ENCODE data around the gene DLG2. TPM values are rescaled to one million over a fixed set of nuclear protein-coding genes. Genes with fewer than 3 reads are reported as not detected.
A peak's percentile ranks its signal among the peaks of the same experiment; 100 is the strongest.

Gene DLG2
- total RNA-seq, 1 experiment from 2014 or later = not detected

- in situ Hi-C loops (cut with HindIII; ENCODE audit: low pct_unique_long_range_greater_than_20kb, low sequenced_read_pairs) = no loop called here
- no peak for DNase-seq (ENCODE audit: low read depth, low spot score)
Observed at GRCh38 chr11:85526564-85526963, 100.6 kb downstream of the DLG2 start.

- in situ Hi-C loops (cut with HindIII; ENCODE audit: low pct_unique_long_range_greater_than_20kb, low sequenced_read_pairs) = no loop called here
- DNase-seq (ENCODE audit: low read depth, low spot score) = no peak
Observed at GRCh38 chr11:85525686-85526085, 101.5 kb downstream of the DLG2 start.

- no peak for DNase-seq (ENCODE audit: low read depth, low spot score)
- in situ Hi-C loops (cut with HindIII; ENCODE audit: low pct_unique_long_range_greater_than_20kb, low sequenced_read_pairs) = no loop called here
Observed at GRCh38 chr11:85517272-85517671, 109.9 kb downstream of the DLG2 start.

GRCh38 chr11:85495918-85496317 lies 131.2 kb downstream of the DLG2 start:
- in situ Hi-C loops (cut with HindIII; ENCODE audit: low pct_unique_long_range_greater_than_20kb, low sequenced_read_pairs) = no loop called here
- no peak for DNase-seq (ENCODE audit: low read depth, low spot score)

- no peak for DNase-seq (ENCODE audit: low read depth, low spot score)
- in situ Hi-C loops (cut with HindIII; ENCODE audit: low pct_unique_long_range_greater_than_20kb, low sequenced_read_pairs) = no loop called here
Observed at GRCh38 chr11:85494396-85494795, 132.7 kb downstream of the DLG2 start.

GRCh38 chr11:85485902-85486301 lies 141.2 kb downstream of the DLG2 start:
- no peak for DNase-seq (ENCODE audit: low read depth, low spot score)
- in situ Hi-C loops (cut with HindIII; ENCODE audit: low pct_unique_long_range_greater_than_20kb, low sequenced_read_pairs) = no loop called here

GRCh38 chr11:85483861-85484260 lies 143.3 kb downstream of the DLG2 start:
- DNase-seq (ENCODE audit: low read depth, low spot score) = no peak
- in situ Hi-C loops (cut with HindIII; ENCODE audit: low pct_unique_long_range_greater_than_20kb, low sequenced_read_pairs) = no loop called here

DNA sequence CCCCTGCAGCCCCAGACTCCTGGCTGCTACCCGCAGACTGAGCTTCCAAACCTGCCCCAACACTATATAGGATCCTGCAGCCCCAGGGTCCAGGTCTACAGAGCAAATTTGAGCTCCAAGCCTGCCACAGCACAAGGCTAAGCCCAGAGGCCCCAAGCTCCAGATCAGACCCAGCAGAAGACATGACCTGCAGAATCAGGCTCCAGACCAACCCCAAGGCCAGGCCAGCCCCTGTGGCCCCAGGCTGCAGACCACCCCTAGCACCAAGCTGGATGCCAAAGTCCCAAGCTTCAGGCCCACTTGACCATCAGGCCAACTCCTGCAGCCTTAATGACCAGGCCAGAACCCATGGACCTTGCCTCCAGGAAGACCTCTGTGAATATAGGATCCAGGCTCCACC lies 145.3 kb downstream of the DLG2 start:
- in situ Hi-C loops (cut with HindIII; ENCODE audit: low pct_unique_long_range_greater_than_20kb, low sequenced_read_pairs) = no loop called here
- DNase-seq (ENCODE audit: low read depth, low spot score) = no peak

DNA sequence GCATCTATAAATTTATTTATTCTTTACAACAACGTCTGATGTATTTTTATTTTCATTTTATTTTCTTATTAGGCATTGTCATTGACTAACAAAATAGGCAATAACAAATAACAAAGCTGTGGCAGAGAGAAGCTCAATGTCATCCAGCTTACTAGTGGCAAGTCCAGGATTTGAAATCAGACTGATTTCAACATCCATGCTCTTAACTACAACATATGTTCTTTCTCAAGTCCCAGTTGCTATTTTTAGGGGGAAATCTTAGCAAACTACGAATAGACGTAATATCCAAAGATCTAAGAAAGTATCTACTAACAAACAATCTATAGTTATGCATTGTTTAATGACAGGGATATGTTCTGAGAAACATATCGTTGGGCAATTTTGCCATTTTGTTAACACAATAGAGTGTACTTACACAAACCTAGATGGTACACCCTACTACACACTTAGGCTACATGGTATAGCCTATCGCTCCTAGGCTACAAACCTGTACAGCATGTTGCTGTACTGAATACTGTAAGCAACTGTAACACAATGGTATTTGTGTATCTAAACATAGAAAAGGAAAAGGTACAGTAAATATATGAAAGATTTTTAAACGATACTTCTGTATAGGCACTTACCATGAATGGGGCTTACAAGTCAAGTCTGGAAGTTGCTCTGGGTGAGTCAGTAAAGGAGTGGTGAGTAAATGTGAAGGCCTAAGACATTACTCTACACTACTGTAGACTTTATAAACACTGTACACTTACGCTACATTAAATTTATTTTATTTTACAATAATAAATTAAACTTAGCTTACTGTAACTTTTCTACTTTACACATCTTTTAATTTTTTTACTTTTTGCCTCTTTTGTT lies 151.3 kb downstream of the DLG2 start:
- in situ Hi-C loops (cut with HindIII; ENCODE audit: low pct_unique_long_range_greater_than_20kb, low sequenced_read_pairs) = no loop called here
- no peak for DNase-seq (ENCODE audit: low read depth, low spot score)

DNA sequence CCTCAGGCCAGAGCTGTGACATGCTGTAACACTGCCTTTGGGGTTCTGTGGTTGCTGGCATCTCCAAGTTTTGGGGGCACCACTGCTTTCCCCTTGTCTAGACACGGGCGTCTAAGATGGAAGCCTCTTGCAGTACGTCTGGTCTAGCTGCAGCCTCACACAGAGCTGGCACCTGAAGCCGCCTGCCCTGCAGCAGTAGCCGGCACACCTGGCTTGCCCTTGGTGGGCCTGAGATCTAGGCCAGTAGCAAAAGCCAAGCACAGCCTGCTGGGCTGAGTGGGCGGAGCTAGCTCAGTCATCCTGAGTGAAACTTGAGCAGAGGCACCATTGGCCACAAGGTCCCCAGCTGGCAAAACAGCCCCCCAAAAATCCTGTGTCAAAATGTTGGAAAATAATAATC lies 154.2 kb downstream of the DLG2 start:
- DNase-seq (ENCODE audit: low read depth, low spot score) = no peak
- in situ Hi-C loops (cut with HindIII; ENCODE audit: low pct_unique_long_range_greater_than_20kb, low sequenced_read_pairs) = no loop called here

DNA sequence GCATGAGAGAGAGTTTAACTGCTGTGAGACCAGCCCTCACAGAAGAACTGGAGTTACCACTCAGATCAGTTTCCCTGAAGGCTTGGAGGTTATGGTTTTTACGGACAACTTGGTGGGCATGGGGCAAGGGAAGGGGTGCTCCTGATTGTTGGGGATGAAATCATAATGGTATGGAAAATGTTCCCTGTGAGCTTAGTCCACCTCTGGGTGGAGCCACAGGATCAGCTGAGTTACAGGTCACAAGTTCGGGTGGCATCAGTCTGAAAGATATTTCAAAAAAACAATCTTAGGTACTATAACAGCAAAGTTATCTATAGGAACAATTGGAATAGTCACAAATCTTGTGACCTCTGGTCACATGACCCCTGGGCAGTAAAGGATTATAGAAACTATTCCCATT lies 162.9 kb downstream of the DLG2 start:
- peak; percentile 46 for DNase-seq (ENCODE audit: low read depth, low spot score)
- in situ Hi-C loops (cut with HindIII; ENCODE audit: low pct_unique_long_range_greater_than_20kb, low sequenced_read_pairs) = no loop called here

- DNase-seq (ENCODE audit: low read depth, low spot score) = no peak
- in situ Hi-C loops (cut with HindIII; ENCODE audit: low pct_unique_long_range_greater_than_20kb, low sequenced_read_pairs) = no loop called here
Observed at GRCh38 chr11:85459304-85459703, 167.8 kb downstream of the DLG2 start.

DNA sequence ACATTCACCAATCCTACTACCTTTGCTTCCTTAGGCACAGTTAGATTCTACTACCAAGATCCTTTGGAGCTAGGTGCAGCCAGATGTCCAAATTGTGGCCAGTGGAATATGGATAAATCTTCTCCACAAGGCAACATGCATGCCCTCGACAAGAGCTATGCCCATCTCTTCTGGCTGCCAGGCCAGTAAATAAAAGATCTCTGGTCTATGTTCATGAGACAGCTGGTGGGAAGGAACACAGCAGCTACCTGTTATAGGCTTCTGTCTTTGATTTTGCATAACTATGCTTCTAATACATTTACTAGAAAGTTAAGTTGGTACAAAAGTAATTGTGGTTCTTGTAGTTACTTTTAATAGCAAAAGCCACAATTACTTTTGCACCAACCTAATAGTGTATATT lies 182.7 kb downstream of the DLG2 start:
- no peak for DNase-seq (ENCODE audit: low read depth, low spot score)
- in situ Hi-C loops (cut with HindIII; ENCODE audit: low pct_unique_long_range_greater_than_20kb, low sequenced_read_pairs) = no loop called here

DNA sequence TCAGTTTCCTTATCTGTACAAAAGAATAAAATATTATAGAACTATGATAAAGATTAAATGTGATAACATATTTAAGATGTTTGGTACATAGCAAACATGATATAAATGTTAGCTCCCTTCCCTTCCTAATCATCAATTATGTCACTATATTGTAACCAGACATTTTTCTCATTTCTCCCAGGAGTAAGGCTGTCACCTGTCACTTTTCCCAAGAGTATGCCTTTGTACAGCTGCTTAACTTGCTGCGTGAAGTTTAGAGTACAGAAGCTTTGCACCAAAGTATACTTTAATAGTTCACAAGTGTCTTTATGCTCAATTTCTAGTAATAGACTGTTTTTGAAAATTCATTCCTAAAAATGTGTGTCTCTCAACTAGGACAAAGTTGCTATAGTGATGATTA lies 186.9 kb downstream of the DLG2 start:
- in situ Hi-C loops (cut with HindIII; ENCODE audit: low pct_unique_long_range_greater_than_20kb, low sequenced_read_pairs) = no loop called here
- DNase-seq (ENCODE audit: low read depth, low spot score) = no peak

DNA sequence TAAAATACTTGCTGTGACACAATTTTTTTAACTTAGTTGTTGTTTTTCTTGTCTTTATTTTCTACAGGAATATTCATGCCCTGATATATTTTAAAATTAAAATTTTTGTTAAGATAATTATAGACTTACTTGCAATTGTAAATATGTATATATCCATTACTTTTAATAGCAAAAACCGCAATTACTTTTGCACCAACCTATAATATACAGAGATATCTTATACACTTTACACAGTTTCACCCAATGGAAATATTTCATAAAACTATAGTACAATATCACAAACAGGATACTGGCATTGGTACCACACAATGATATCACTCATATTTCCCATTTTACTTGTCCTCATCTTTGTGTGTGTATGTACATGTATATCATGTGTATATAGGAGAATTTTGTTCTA lies 188.8 kb downstream of the DLG2 start:
- no peak for DNase-seq (ENCODE audit: low read depth, low spot score)
- in situ Hi-C loops (cut with HindIII; ENCODE audit: low pct_unique_long_range_greater_than_20kb, low sequenced_read_pairs) = no loop called here

DNA sequence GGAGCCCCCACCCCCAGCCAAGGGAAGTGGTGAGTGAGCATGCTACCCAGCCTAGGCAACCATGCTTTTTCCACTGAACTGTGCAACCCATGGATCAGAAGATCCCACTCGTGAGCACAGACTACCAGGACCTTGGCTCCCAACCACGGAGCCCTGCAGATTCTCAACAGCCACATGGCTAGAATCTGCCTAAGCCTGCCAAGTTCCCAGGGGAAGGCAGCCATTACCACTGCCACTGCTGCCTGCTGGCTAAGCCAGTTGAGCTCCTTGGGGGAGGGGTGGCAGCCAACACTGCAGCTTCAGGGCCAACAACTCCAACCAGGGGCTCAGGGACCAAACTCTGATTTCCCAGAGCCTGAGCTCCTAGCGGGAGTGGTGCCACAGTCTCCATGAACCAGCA lies 195.8 kb downstream of the DLG2 start:
- DNase-seq (ENCODE audit: low read depth, low spot score) = no peak
- in situ Hi-C loops (cut with HindIII; ENCODE audit: low pct_unique_long_range_greater_than_20kb, low sequenced_read_pairs) = no loop called here

DNA sequence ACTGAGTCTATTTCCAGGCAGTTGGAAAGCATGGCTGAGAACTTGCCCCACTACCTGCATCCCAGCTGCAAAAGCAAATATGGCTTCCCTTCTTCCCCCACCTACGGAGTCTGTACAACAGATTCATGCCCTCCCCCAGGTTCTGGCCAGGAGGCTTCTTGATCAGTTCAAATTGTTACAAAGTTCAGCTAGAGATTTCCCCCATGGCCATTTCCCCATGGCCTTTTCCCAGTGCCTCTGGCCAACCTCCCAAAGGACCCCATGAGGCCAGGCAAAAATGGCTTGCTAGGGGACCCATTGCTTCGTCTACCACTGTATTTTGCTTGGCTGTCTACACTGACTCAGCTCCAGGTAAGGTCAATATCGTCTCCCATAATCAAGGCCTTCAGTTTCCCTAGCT lies 203.3 kb downstream of the DLG2 start:
- no peak for DNase-seq (ENCODE audit: low read depth, low spot score)
- in situ Hi-C loops (cut with HindIII; ENCODE audit: low pct_unique_long_range_greater_than_20kb, low sequenced_read_pairs) = no loop called here

DNA sequence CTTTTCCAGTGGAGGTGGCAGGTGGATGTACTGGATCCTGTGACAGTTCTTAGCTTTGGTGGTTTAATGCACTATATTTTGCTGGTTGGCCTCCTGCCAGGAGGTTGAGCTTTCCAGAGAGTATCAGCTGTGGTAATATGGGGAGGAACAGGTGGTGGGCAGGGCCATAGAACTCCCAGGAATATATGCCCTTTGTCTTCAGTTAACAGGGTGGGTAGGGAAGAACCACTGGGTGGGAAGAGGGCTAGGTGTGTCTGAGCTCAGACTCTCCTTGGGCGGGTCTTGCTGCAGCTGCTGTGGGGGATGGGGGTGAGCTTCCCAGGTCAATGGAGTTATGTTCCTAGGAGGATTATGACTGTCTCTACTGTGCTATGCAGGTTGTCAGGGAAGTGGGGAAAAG lies 203.8 kb downstream of the DLG2 start:
- in situ Hi-C loops (cut with HindIII; ENCODE audit: low pct_unique_long_range_greater_than_20kb, low sequenced_read_pairs) = no loop called here
- no peak for DNase-seq (ENCODE audit: low read depth, low spot score)

DNA sequence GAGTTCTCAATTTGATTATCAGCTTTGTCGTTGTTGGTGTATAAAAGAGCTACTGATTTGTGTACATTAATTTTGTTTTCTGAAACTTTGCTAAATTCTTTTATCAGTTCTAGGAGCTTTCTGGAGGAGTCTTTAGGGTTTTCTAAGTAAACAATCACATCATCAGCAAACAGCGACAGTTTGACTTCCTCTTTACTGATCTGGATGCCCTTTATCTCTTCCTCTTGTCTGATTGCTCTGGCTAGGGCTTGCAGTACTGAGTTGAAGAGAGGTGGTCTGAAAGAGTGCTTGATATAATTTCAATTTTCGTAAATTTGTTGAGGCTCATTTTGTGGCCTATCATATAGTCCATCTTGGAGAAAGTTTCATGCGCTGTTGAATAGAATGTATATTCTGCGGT lies 213.0 kb downstream of the DLG2 start:
- no peak for DNase-seq (ENCODE audit: low read depth, low spot score)
- in situ Hi-C loops (cut with HindIII; ENCODE audit: low pct_unique_long_range_greater_than_20kb, low sequenced_read_pairs) = no loop called here

- in situ Hi-C loops (cut with HindIII; ENCODE audit: low pct_unique_long_range_greater_than_20kb, low sequenced_read_pairs) = no loop called here
- no peak for DNase-seq (ENCODE audit: low read depth, low spot score)
Observed at GRCh38 chr11:85407648-85408047, 219.5 kb downstream of the DLG2 start.
